Measurements from ENCODE around the gene APOA4. TPM values are rescaled to one million over a fixed set of nuclear protein-coding genes. Genes with fewer than 3 reads are reported as not detected.

The APOA4 gene
- total and polyA plus RNA-seq, 2 of the 13 experiments (the other 11 are each of a cell fraction or from before 2014, with no cell fraction given), result 3.8 to 7.2 TPM

DNA sequence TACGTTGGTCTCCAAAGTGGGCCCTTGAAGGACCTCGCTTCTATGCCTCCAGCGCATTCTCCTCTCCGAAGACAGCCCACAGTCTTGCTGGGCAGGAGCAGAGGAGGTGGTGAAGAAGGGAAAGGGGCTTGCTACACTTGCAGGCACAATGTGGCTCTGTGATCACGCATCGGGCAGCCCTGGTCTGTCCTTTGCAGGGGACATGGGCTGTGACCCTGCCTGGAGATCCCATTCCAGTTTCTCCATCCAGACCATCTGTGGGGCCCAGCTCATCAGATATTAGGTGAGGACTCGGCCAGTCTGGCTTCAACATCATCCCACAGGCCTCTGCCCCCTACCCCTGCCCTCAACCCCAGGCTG is 13.5 kb upstream of the APOA4 start (continued):
- TF ChIP-seq MIER3 (CRISPR knock-in tag; IDR thresholded peaks at IDR 0.05; ENCODE audit: borderline replicate concordance), result 0 out of 2 replicates have a peak, but pooled peaks have one; percentile 2
- TF ChIP-seq ZNF737 (CRISPR knock-in tag; IDR thresholded peaks at IDR 0.05; ENCODE audit: borderline replicate concordance), result peak; percentile 3; the same call in 1 of the 2 replicates
- TF ChIP-seq, protein P1, sequence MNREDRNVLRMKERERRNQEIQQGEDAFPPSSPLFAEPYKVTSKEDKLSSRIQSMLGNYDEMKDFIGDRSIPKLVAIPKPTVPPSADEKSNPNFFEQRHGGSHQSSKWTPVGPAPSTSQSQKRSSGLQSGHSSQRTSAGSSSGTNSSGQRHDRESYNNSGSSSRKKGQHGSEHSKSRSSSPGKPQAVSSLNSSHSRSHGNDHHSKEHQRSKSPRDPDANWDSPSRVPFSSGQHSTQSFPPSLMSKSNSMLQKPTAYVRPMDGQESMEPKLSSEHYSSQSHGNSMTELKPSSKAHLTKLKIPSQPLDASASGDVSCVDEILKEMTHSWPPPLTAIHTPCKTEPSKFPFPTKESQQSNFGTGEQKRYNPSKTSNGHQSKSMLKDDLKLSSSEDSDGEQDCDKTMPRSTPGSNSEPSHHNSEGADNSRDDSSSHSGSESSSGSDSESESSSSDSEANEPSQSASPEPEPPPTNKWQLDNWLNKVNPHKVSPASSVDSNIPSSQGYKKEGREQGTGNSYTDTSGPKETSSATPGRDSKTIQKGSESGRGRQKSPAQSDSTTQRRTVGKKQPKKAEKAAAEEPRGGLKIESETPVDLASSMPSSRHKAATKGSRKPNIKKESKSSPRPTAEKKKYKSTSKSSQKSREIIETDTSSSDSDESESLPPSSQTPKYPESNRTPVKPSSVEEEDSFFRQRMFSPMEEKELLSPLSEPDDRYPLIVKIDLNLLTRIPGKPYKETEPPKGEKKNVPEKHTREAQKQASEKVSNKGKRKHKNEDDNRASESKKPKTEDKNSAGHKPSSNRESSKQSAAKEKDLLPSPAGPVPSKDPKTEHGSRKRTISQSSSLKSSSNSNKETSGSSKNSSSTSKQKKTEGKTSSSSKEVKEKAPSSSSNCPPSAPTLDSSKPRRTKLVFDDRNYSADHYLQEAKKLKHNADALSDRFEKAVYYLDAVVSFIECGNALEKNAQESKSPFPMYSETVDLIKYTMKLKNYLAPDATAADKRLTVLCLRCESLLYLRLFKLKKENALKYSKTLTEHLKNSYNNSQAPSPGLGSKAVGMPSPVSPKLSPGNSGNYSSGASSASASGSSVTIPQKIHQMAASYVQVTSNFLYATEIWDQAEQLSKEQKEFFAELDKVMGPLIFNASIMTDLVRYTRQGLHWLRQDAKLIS (CRISPR knock-in tag; IDR thresholded peaks at IDR 0.05), result 0 out of 2 replicates have a peak, but pooled peaks have one; percentile 13
- TF ChIP-seq POLR2G (IDR thresholded peaks at IDR 0.05; ENCODE audit: low read depth, low read length), result peak; percentile 31
- no peak for TF ChIP-seq ESRRA (CRISPR knock-in tag; IDR thresholded peaks at IDR 0.05; ENCODE audit: low read depth)
- TF ChIP-seq SP2 (CRISPR knock-in tag; IDR thresholded peaks at IDR 0.05), result 0 out of 2 replicates have a peak, but pooled peaks have one; percentile 16
- TF ChIP-seq, protein P2, sequence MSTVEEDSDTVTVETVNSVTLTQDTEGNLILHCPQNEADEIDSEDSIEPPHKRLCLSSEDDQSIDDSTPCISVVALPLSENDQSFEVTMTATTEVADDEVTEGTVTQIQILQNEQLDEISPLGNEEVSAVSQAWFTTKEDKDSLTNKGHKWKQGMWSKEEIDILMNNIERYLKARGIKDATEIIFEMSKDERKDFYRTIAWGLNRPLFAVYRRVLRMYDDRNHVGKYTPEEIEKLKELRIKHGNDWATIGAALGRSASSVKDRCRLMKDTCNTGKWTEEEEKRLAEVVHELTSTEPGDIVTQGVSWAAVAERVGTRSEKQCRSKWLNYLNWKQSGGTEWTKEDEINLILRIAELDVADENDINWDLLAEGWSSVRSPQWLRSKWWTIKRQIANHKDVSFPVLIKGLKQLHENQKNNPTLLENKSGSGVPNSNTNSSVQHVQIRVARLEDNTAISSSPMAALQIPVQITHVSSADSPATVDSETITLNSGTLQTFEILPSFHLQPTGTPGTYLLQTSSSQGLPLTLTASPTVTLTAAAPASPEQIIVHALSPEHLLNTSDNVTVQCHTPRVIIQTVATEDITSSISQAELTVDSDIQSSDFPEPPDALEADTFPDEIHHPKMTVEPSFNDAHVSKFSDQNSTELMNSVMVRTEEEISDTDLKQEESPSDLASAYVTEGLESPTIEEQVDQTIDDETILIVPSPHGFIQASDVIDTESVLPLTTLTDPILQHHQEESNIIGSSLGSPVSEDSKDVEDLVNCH (CRISPR knock-in tag; IDR thresholded peaks at IDR 0.05), result no peak
- TF ChIP-seq, protein P3, sequence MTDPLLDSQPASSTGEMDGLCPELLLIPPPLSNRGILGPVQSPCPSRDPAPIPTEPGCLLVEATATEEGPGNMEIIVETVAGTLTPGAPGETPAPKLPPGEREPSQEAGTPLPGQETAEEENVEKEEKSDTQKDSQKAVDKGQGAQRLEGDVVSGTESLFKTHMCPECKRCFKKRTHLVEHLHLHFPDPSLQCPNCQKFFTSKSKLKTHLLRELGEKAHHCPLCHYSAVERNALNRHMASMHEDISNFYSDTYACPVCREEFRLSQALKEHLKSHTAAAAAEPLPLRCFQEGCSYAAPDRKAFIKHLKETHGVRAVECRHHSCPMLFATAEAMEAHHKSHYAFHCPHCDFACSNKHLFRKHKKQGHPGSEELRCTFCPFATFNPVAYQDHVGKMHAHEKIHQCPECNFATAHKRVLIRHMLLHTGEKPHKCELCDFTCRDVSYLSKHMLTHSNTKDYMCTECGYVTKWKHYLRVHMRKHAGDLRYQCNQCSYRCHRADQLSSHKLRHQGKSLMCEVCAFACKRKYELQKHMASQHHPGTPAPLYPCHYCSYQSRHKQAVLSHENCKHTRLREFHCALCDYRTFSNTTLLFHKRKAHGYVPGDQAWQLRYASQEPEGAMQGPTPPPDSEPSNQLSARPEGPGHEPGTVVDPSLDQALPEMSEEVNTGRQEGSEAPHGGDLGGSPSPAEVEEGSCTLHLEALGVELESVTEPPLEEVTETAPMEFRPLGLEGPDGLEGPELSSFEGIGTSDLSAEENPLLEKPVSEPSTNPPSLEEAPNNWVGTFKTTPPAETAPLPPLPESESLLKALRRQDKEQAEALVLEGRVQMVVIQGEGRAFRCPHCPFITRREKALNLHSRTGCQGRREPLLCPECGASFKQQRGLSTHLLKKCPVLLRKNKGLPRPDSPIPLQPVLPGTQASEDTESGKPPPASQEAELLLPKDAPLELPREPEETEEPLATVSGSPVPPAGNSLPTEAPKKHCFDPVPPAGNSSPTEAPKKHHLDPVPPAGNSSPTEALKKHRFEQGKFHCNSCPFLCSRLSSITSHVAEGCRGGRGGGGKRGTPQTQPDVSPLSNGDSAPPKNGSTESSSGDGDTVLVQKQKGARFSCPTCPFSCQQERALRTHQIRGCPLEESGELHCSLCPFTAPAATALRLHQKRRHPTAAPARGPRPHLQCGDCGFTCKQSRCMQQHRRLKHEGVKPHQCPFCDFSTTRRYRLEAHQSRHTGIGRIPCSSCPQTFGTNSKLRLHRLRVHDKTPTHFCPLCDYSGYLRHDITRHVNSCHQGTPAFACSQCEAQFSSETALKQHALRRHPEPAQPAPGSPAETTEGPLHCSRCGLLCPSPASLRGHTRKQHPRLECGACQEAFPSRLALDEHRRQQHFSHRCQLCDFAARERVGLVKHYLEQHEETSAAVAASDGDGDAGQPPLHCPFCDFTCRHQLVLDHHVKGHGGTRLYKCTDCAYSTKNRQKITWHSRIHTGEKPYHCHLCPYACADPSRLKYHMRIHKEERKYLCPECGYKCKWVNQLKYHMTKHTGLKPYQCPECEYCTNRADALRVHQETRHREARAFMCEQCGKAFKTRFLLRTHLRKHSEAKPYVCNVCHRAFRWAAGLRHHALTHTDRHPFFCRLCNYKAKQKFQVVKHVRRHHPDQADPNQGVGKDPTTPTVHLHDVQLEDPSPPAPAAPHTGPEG (CRISPR knock-in tag; IDR thresholded peaks at IDR 0.05), result 0 out of 2 replicates have a peak, but pooled peaks have one; percentile 8
- peak; percentile 9; the same call in 1 of the 2 replicates for TF ChIP-seq POLR2AphosphoS5 (IDR thresholded peaks at IDR 0.05; ENCODE audit: low read depth, low read length)
- no peak for TF ChIP-seq ZNF205 (CRISPR knock-in tag; IDR thresholded peaks at IDR 0.05)
- peak; percentile 9; the same call in 1 of the 2 replicates for TF ChIP-seq ZC3H4 (CRISPR knock-in tag; IDR thresholded peaks at IDR 0.05; ENCODE audit: borderline replicate concordance)
- 0 out of 2 replicates have a peak, but pooled peaks have one; percentile 5 for TF ChIP-seq ZNF749 (CRISPR knock-in tag; IDR thresholded peaks at IDR 0.05; ENCODE audit: borderline replicate concordance)
- TF ChIP-seq ZNF558 (CRISPR knock-in tag; IDR thresholded peaks at IDR 0.05; ENCODE audit: borderline replicate concordance), result 0 out of 2 replicates have a peak, but pooled peaks have one; percentile 10
- 0 out of 2 replicates have a peak, but pooled peaks have one; percentile 5 for TF ChIP-seq PHF20 (CRISPR knock-in tag; IDR thresholded peaks at IDR 0.05)
- 0 out of 2 replicates have a peak, but pooled peaks have one; percentile 10 for TF ChIP-seq HNRNPL (IDR thresholded peaks at IDR 0.05; ENCODE audit: low read depth, low read length)
- no peak for TF ChIP-seq EEA1 (CRISPR knock-in tag; IDR thresholded peaks at IDR 0.05; ENCODE audit: borderline replicate concordance)
- no peak for TF ChIP-seq ZZZ3 (CRISPR knock-in tag; IDR thresholded peaks at IDR 0.05; ENCODE audit: borderline replicate concordance)
- peak; percentile 69 for TF ChIP-seq HNRNPH1 (optimal IDR thresholded peaks at IDR 0.05; ENCODE audit: low read depth, low read length)

Data from HepG2 (cell line).